Embryonic facial prominence (tissue), 1 donor: Measurements from ENCODE around the gene PCDH10.

Experiments used
- DNase-seq: peaks from one replicate; pipeline ENCODE4 v3.0.0-alpha.2; 2016; ENCODE audit errors: extremely low spot score

Gene PCDH10

DNA sequence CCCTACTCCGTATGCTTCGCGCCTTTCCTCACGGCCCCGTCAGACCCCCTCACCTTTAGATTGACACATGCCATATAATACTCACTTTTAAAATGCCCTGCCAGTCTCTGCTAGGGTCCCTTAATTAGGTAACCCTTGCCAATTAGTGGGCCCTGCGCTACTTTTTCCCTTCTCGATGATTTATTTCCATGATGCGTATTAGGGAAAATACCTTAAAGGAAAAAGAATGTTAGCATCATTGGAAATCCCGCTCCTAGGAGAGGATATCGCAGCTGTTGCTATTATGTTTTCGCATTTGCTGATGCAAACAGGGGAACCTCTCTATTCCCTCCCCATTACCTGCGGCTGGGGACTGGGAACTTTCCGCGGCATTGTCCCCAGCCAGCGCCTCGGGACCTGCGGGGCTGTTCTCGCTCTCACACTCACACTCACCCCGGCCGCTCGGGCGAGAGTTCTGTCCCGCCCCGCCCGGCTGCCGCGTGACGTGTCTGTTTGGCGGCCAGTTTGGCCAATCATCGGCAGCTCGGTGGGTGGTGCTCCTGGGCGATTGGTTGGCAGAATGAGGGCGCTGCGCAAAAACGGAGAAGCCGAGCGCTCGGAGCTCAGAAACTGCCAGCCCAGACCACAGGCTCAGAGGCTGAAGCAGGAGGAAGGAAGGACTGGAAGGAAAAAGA is at the start of gene PCDH10:
TSS of gene PCDH10 (plus strand) at position 605 of the 674 bp plus-strand sequence. CDS start 847 bp downstream, outside the sequence.
- peak; percentile 91 for DNase-seq

DNA sequence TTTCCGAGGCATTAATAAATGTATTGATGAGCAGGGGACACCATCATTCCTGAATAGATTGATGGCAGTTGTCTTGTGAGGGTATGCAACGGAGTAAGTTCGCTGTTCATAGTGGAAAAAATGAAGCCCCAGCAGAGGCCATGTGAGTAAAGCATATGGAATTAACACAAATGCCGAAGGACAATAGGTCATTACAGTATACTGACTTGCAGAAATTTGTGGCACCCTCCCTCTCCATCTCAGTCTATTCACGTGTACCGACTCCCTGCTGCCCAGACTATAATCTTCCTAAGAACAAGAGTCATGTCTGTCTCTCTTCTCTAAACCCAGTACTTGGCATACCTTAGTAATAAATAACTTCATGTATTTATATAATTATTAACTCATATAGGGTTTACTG is 47.1 kb upstream of the PCDH10 start:
- no peak for DNase-seq

GRCh38 chr4:133102612-133103409 is 46.3 kb upstream of the PCDH10 start:
- no peak for DNase-seq

GRCh38 chr4:133112641-133113040 is 36.5 kb upstream of the PCDH10 start:
- no peak for DNase-seq

- no peak for DNase-seq
Measured at GRCh38 chr4:133124746-133125145, 24.3 kb upstream of the PCDH10 start.

GRCh38 chr4:133127500-133127899 is 21.6 kb upstream of the PCDH10 start:
- no peak for DNase-seq

- DNase-seq = no peak
Measured at GRCh38 chr4:133129237-133129636, 19.9 kb upstream of the PCDH10 start.

DNA sequence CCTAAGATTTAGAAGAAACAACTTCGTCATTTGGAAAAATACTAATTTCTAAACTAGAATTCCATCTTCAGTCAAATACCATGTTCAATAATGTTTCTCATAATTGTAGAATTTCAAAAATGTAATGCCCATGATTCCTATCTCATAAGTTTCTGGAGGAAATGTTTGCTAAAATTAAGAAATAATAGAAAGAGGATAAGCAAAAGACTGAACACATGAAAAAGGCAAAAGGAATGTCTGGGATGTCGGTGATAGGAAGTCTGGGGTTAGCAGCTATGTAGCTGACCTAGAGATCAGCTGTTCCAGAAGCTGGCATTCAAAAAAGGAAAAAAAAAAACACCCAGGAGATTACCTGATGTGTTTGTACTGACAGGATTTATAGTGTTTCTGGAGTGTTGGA is 18.9 kb upstream of the PCDH10 start:
- no peak for DNase-seq

DNA sequence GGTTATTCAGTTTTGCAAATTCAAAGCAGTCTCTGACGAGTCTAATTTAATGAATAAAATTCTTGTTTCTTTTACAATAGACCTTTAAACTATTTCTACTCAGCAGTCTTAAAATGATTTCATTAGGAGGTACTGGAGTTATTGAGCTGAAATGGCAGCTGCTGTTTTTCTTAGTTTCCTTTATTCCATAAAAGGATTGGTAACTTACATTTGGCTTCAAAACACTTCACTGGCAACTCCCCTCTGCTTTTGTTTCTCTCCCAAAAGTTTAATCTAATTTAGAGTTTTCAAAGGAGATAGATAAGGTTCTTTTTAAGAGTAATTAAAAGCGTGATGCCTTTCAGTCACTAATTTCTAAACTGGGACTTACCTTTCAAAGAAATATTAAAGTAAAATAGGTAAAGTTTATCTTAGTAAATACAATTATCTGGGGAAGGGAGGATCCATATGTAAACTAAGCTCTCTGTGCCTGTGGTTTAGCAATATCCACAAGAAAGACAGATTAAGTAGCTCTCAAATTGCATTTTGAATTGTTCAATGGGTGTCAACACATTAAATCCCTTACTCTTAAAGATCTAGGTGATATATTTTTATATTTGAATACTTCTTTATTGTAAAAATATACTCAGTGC is 17.1 kb upstream of the PCDH10 start:
- DNase-seq = no peak

DNA sequence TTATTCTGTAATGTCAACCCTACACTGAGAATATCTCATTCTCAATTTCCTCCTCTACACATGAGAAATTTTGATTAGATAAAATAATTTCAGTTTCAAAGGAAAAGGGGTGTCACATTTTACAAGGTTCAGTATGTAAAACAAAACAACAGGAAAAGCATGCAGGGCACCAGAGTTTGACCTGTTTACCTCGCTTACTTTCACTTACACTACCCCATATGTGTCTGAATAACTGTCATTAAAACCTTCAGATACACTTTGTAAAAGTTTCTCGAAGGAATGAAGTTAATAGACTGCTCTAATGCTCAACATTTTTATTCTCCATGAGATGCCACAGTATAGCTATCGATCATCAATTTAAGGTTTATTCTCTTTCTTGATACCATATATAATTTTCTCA is 12.3 kb upstream of the PCDH10 start:
- no peak for DNase-seq

DNA sequence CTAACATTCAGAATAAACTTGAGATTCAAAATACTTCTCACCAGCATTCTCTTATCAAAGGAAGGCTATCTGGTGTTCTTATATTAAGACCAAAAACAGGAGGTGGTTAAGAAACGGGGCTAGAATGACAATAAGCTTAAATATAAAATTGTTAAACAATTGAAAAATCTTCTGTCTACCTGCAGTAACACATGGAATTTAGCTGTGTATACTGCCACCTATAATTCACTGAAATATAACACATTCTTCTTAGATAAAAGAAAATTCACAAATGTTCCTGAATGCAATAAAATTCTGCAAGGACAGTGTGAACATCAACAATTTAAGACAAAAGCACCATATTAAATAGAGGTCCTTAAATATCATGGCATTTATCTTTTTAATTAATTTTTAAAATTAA is 11.5 kb upstream of the PCDH10 start:
- no peak for DNase-seq

GRCh38 chr4:133143775-133144430 is 5.2 kb upstream of the PCDH10 start:
- DNase-seq = no peak

DNA sequence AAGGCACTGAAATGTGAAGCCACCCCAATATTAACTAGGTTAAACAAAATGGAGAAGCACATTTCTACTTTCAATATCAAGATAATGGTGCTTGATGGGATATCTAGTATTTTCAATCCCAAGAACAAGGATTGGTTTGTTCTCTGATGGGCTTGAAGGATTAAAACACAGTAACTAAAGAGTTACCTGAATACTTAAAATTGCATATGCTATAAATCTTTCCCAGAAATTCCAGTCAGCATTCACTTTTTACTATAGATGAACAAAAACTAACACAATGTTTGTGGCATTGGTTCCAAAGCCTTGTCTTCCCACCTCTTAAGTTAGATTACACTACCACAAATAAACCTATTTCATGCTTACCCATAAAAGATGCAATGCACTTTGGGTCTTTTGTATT is 3.9 kb upstream of the PCDH10 start:
- DNase-seq = no peak

DNA sequence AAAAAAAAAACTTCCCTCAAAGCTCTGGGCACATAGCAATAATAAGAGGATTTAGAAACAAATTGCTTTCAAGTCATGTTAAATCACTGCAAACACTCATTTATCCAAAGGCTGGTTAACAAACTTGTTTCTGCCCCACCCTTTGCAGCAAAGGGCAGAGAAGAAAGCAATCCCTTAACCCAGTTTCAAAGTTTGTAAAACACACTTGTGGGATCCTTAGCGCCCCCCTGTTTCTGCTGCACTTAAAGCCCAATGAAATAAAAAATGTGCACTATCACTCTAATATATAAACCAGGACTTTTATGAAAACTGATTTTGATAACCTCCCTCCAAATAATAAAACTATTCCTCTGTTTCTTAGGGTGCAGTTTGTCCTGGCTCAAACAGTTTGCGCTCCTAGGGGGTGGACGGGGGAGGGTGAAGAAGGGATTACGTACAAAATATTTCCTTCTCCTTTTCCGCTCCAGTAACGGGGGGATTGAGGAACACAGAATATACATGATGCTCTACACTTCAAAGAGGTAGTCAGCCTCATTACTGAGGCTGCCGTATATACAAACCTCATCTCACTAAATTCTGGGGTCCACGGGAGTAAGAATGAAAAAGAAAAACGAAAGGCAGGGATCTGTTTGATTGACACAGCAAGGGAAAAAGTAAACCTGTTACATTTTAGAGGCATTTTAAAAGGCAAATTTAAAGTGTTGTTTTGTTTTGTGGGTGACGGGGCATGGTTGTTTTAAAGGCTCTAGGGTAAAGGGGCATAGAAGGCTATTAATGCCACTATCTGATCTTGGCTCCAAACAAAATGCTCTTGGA is 3.1 kb upstream of the PCDH10 start:
- DNase-seq = no peak

- peak; percentile 63 for DNase-seq
Measured at GRCh38 chr4:133146574-133147241, 2.4 kb upstream of the PCDH10 start.

- DNase-seq = no peak
Measured at GRCh38 chr4:133147286-133147821, 1.7 kb upstream of the PCDH10 start.

DNA sequence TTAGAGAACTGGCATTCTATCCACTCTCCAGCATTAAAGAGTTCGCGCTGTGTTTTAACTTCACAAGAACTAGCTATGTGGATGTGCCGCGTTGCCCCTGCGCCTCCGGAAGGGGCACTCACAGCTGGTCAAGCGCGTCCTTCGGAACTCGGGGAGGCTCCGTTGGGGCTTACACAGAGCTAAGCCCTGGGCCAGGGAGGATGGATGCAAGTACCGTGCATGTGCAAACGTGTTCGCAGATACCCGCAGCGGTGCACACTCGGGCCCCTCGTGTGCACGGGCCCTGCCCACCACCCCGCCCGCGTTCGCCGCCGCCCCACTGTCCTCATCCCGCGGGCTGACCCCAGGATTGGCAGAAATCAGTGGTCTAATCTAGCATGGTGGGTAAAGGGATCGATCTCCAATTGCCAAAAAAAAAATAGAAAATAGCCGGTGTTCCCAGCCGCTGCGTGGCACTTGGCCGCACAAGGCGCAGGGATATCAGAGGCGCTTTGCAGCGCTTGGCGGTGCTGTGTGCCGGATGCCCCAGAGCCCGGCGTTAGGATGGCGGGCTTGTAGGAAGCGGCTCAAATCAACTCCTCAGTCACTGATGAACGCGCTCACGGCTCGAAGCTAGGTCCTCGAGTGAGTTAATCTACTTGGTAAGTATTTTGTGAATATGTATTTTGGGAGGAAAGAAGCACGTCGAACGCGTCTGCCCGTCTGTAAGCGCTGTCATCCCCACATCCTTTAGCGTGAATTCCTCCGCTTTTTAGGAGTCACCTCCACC is 989 bp upstream of the PCDH10 start:
- DNase-seq = peak; percentile 21

DNA sequence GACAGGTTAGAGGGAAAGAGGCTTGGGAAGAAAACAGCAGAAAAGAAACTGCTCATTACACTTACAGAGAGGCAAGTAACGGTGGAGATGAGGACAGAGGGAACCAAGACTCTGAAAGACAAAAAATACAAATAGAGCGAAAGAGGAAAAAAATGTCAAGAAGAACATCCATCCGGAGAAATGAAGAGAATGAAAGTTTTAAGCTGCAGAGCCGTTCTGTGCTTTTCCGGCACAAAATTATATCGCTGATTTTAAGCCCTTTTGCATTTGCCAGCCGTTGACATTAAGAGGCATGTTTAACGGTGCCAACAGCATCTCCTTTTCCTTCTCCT is 236 bp downstream of the PCDH10 start:
- DNase-seq = no peak

- no peak for DNase-seq
Measured at GRCh38 chr4:133149932-133150471, 908 bp downstream of the PCDH10 start.
